ENCODE measurements around the gene CYP27B1.

CYP27B1 gene

DNA sequence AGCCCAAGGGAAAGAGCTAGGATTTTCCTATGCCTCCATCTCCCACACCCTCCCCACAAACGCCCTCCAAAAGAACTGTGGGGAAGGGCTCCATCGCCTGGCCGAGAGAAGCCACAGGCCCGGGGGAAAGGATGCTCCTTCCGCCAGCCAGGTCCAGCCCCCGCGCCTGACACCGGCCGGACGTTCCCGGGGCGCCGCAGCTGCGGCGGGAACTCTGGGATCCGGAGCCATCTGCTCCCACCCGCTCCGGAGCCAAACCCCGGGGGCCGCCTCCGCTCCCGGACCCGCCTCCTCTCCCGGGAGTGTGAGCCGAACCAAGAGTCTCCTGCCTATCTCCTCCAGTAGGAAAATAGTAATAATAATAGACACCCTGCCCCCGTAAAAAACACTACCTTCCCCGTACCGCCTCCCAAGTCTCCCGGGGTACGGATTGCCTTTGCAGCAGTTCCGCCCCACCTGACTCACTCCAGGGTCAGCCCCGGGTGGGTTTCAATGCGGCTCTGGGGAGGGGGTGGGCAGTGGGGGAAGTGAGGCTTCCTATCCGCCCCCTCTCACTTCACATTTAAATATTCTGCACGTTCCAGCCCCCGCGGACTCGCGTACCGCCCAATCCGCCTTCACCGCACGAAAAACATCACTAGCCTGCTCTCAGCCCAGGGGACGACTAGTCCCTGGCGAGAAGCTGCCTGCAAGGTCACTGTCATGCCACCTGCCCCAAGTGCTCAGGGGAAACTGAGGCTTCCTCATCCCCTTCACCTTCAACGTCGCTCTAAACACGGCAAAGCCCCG, 30.7 kb downstream of the CYP27B1 start:
- no peak for DNase-seq (ENCODE audit: low read depth)

DNA sequence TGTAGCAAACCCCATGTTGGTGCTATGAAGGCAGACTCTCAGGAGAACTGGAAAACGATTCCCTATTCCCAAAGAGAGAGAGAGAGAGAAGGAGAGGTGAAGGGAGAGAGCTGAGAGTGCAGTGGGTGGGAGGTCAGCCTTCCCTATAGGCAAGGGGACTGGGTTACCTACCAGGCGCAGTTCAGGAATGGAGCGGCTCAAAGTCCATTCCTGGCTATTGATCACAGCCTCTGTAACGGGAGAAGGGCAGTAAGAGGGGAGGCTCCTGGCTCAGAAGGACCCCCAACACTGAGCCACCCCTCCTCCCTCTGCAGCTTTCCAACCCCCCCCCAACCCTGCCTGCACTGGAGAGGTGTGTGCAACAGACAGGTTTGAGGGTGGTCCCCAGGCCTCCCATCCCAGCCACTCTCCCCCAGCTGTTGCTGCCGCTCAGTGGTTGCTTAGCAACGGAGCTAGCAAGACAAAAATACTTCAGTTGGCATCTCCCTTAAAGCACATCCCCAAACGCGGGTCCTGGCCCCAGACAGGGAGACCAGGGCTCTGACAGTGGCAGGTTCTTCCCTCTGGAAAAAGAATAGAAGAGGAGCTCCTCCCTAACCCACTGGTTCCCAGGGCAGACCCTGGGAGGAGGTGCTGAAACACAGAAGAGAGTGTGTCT, 31.6 kb downstream of the CYP27B1 start:
- no peak for DNase-seq (ENCODE audit: low read depth)

DNA sequence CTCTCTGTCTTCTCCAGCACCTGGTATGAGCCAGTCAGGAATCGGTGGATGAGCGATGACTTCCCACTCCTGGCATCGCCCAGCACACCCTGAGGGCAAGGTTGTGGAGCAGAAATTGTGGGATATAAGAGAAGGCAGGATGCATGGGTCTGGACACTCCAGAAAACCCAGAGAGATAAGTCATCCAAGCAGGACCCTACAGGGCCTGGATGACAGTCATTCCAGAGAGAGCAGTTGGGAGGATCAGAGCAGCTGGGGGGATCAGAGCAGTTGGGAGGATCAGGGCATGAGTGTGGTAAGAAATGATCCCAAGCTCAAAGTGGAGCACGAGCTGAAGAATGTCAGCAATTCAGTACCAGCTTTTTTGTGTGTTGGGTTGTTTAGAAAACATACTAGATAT, 32.3 kb downstream of the CYP27B1 start:
- DNase-seq (ENCODE audit: low read depth), result no peak

DNA sequence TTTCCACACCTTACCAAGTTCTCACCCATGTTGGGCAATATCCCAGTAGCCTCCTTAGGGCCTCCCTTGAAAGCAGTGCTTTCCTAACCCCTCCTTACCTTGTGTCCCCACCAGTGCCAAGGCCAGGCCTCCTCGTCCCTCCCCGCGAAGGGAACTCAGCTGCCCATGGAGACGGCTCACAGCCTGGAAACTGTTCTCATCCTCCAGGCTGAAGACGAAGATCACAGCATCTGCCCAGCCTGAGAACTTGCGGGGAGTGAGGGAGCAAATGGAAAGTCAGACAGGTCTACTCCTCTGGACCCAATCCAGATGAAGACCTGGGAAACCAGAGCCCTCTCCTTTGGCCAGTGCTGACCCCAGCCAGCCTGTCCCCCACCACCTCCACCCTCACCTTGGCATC, 33.0 kb downstream of the CYP27B1 start:
- no peak for DNase-seq (ENCODE audit: low read depth)

DNA sequence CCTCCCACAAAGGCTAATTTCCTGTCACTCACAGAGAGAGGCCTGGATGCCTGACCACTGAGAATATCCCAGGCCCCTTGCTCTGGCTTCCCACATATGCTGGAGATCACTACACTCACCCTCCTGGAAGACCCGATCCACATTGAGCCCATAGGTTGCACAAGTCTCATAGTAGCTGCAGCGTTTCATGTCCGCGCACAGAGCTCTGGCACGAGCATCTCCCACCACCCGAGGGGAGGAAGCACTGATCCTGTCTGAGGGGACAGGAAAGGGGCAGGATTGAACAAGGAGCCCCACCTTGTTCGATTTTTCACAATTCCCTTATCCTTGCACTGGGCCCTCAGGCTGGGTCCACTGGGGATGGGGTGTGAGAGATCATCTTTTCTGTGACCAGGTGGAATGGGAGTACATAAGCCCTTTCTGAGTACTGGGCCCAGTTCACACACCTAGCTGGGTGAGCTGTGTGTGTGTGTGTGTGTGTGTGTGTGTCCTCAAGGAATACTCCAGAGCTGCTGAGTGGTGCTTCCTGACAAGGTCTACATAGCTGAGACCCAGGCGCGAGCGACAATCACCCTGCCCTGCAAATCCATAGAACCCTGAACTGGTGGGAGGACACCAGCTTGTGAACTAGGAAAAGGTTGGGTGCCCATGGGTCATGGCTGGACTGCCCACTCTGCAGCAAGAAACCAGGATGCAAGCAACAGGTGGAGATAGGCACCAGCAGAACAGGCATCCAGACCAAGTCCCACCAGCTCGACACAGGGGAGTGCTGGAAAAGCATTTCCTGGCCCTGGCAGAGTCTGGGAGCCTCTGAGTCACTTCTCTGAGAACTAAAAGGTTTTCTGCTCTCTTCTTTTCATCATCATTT, 33.9 kb downstream of the CYP27B1 start:
- no peak for DNase-seq (ENCODE audit: low read depth)

DNA sequence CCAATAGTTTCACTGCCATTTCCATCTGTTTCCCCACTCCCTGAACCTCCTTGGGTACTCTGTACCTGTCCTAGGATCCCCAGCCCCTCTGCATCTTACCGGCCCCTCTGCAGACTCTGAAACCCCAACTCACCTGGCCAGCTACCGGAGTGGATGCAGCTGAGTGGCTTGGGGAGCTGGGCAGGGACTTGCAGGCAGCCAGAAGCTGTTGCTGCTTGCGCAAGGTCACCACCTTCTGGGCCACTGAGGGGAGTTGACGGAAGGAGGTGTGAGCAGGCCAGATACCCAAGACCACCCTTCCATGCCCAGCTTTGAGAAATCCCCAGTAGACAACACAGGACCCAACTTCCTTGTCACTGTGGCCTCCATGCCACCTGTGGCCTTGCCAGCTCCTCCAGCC, 34.6 kb downstream of the CYP27B1 start:
- DNase-seq (ENCODE audit: low read depth), result no peak

DNA sequence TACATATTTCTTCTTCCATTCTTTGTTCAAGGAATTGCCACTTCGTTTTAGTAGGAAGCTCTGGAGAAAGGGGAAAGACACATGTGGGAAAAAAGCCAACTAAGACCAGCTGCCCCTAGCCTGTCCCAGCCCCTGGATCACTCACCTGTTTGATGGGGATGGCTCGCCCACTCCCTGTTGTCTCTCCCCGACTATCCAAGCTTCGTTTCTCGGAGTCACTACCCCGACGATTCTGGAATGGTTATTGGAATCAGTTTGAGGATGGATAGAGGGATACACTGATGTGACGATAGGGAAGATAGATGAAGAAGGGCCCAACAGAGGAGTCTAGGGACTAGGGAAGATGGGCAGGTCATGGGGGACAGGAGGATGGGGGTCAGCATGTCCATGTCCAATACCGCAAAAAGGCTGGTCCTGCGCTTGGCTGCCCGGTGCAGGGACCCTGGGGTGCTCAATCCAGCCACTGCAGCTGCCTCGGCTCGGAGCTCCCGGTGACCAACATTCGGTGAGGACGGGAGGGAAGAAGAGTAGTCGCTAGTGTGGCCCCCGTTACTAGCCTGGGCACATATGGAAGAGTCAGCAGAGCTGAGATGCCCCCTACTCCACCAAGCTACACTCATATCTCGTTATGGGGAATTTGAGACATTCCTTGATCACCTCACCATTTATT, 35.3 kb downstream of the CYP27B1 start:
- no peak for DNase-seq (ENCODE audit: low read depth)

DNA sequence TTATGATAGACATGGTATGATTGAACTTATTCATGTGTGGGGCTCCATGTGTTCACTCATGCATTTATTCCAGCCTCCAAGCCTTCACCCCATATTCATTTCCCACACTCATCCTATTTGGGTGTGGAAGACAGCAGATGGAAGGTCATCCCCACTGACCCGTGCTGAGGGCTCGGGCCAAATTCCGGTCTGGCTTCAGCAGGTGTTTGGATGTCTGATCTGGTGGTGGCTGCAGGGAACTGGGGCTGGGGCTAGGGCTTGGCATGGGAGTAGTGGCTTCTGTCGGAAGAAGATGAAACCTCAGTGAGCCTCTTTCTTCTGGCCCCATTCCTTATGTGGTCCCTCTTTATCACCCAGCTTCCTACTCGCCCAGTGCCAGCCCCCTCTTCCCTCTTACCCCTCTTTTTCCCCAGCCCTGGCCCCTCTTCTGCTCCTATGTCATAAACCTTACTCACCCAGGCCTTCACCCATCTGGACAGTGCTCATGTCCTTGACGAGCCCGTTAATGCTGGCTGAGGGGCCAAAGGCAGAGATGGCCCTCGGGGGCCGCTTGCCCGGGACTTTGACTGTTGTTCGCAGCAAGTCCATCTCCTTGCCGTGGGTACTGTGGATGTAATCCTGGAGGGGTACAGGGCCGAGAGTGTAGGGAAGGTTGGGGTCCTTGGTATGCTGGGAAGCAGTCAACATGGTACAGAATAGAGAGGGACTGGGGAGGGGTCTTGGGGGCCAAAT, 36.4 kb downstream of the CYP27B1 start:
- no peak for DNase-seq (ENCODE audit: low read depth)

DNA sequence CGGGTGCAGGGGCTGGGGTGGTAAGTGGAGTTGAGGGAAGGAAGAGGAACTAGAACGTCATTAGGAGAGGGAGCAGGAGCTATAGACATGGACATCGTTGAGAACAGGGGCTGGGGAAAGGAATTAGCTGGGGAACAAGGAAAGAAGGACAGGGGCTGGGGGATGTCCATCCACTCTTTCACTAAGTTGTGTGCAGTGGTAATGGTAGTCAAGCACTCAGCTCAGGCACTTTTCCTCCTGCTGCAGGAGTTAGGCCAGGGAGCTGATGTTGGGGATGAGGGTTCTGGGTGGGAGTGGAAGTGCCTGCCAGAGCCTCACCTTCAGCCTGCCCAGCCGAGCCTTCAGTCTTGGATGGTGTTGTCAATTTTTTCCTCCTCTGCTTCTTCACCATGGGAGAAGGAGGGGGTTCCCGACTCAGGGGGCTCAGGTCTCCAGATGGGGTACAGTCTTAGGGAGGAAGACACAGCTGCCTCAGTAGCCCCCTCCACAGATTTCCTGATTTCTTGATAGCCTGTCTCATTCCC, 37.5 kb downstream of the CYP27B1 start:
- no peak for DNase-seq (ENCODE audit: low read depth)

DNA sequence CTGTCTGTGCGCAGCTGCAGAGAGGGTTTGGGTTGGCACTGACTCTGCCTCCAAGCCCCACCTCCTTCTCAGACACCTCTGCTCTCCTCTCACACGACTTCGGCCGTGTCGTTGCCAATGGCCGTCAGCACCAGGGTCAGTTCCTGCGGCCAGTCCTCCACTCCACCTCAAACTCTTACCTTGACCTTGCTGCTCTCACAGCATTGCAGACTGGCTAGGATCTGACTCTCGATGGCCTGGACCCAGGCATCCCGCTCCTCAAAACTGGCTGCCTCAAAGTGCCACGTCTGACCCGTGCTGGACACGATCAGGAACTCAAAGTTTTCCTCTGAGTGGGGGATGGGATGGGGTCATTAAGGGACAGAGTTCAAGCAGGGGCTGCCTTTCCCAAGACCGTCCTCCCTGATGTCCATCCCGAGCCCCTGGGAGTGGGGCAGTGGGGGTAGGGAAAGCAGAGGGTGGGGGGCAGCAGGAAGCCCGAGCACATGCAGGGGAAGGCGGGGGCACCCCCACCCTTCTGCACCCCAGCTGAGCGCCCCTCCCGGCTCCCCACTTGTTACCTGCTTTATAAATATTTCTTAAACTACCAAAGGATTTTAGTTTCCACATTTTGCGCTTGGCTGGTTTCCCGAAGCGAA, 39.0 kb downstream of the CYP27B1 start:
- DNase-seq (ENCODE audit: low read depth), result no peak

DNA sequence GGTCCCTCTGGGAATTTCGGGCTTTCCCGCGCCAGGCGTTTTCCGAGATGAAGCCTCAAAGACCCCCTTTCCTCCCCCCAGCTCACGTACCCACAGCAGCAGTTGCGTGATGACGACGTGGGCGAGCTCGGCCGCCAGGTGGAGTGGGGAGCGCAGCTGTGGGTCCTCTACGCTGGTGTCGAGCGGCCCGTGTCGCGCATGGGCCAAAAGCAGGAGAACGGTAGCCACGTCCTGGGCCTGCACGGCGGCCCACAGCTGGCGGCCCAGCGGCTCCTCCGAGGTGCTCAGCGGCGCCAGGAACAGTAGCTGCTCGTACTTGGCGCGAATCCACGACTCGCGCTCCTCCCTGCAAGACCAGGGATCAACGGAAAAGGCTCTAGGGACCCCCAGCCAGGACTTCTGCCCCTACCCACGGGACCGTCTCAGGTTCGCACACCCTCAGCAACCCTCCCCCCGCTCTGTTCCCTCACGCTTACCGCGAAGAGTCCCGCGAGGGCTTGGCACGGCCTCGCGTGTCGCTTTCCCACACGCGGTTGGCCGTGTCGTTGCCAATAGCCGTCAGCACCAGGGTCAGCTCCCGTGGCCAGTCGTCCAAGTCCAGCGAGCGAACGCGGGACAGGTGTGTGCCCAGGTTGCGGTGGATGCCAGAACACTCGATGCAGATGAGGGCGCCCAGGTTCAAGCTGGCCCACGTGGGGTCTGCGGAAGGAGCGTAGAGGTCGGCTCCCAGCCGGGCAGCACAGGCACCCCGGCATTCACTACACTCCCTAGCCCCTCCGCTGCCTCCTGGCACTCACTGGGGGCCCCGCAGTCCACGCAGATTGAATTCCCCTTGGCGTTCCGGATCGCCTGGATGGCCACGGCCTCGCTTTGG, 39.8 kb downstream of the CYP27B1 start:
- no peak for DNase-seq (ENCODE audit: low read depth)

DNA sequence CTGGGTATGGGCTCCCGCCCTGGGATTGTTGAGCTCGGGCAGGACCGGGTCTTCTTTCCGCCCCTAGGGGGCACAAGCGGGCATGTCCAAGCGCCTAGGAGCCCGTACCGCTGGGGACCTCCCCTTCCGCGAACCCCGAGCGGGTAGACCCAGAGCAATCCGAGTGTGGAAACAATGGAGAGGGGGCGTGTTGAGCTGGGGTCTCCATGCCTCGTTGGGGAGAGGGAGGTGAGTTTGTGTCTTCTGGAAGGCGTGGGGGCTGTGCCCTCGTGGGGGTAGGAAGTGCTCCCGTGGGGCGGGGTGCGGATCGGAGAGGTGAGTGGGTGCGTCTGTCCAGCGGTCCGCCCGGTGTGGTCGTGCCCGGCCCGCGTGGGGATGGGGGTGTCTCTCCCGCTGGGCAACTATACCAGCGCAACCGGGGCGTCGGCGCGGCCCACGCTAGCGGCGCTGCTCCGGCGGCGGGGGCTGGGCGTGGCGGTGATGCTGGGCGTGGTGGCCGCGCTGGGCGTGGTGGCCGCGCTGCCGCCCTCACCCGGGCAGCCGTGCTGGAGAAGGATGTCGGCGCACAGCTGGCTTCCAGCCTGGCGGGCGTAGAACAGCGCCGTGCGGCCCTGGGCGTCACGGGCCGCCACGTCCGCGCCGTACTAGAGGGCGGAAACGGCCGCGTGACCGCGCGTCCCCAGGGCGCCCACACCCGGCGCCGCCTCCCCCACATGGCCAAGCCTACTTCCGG, 40.6 kb downstream of the CYP27B1 start:
- DNase-seq (ENCODE audit: low read depth), result no peak

DNA sequence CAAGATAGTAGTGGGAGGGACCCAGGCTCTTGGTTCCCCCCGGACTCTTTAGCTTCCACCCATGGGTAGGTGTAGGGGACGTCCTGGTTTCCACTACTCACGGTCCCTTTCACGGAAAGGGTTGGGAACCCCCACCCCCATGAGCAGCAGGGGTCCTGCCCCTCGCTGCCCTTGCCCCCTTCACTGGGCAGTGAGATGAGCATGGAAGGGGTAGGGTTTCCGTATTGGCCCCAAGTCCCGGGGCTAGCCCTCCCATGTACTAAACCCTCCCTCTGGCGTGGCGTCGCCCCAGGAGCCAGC, 41.1 kb downstream of the CYP27B1 start:
- DNase-seq (ENCODE audit: low read depth), result no peak

DNA sequence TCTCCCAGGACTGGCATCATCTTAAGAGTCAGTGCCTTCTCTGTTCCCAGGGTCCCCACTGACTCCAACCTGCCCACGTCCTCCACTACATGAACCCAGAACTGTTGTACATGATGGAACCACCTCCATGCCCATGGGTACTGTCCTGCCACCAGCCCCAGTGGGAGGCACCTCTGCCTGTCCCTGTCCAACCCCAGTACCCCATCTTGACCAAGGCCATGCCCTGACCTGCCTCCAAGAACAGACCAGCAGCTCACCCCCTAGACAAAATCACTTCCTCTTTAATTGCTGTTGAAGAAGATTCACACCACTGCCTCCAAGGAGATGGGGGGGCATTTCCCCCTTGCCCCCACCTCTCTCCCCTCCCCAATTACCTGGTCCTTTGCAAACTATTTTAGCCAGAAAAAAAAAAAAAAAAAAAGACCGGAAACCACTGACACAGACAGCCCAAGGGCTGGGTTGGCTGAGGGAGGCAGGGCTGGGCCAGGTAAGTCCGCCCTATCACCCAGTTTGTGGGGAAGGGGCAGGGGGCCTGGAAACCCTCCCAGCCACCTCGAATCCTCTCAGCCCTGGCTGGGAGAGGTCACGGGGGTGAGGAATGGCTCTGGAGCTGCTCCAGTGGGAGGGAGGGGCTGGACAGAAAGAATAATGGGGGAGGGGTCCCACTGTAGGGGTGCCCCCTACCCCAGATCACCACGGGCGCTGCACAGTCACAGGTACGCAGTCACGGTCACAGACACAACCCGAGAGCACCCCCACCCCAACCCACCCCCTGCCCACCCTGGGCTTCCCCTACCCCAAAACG, 41.7 kb downstream of the CYP27B1 start:
- no peak for DNase-seq (ENCODE audit: low read depth)

DNA sequence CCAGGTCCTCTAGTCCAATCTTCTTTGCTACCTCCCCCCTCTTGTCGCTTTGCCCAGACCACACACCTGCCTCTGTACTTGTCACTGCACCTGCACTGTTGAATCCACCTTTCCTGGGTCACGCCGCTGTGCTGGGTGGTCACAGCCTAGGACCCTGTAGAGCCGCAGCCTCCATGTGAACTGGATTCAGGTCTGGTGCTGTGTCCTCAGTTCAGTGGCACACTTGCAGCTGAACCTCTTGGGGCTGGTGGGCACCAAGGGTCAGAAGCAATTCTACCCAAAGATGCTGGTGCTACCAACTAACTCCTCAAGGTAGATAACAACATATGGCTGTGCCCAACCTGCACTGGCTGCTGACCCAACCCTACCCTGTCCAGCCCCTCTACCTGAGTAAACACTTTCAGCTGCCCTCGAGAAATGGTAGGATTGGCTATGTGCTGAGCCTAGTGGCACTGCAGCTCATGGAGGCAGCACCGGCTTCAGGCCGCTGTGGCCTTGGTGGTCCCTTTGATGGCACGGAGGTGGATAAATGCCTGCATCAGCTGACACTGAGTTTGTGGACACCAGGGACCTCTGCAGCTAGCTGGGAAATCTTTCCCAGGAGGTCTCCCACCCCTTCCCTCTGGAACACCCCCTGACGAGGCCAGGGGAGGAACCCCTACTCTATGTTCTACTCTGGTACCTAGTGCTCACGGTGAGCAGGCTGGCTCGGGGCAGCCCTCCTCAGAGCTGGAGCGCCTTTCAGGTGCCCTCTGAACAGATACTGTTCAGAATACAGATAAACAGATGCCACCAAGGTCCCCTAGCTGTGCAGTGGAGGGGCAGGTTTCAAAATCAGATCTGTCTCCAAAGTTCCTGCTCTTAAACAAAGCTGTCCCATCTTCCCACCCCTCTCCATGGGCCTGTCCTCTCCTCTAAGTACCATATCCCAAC, 42.6 kb downstream of the CYP27B1 start:
- DNase-seq (ENCODE audit: low read depth), result no peak

DNA sequence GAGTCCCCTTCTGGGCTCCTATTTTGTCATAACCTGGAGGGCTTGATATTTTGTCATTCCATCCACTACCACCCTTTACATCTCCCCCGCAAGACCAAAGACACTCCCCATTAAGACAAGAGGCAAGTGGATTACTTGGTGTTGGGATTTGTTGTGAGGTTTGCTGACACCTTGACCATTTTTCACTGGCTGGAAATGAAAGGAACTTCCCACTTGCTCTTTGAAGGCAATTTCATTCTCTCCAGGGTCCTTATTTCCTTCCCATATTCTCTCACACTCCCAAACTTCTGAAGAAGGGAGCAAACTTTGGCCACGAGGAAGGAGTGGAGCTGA, 43.3 kb downstream of the CYP27B1 start:
- DNase-seq (ENCODE audit: low read depth), result no peak

All from stimulated activated CD8-positive, alpha-beta memory T cell treated with anti-CD3 and anti-CD28 coated beads, Interleukin-15, amount 100 ng/mL, for 1 hour (primary cell).